ENCODE data around the gene TLK2.
"Not testable (repeated sequence)": the region's sequence is repeated elsewhere in the genome, so short reads cannot be mapped to it uniquely, and the experiment has no call there.

Gene TLK2

GRCh38 chr17:62605588-62605987 is 127.0 kb downstream of the TLK2 start:
- DNase-seq = no peak

GRCh38 chr17:62611292-62611691 is 132.7 kb downstream of the TLK2 start:
- no peak for DNase-seq

GRCh38 chr17:62611728-62612127 is 133.1 kb downstream of the TLK2 start:
- DNase-seq = no peak

GRCh38 chr17:62612289-62612688 is 133.7 kb downstream of the TLK2 start:
- not testable (repeated sequence) for DNase-seq

- not testable (repeated sequence) for DNase-seq
Observed at GRCh38 chr17:62613095-62613494, 134.5 kb downstream of the TLK2 start.

- DNase-seq = no peak
Observed at GRCh38 chr17:62614142-62614541, 135.5 kb downstream of the TLK2 start.

GRCh38 chr17:62615503-62615902 is 136.9 kb downstream of the TLK2 start:
- no peak for DNase-seq

GRCh38 chr17:62616993-62617893 is 138.6 kb downstream of the TLK2 start:
- DNase-seq = no peak

GRCh38 chr17:62617894-62618472 is 139.4 kb downstream of the TLK2 start:
- DNase-seq = no peak

- no peak for DNase-seq
Observed at GRCh38 chr17:62618647-62619416, 140.2 kb downstream of the TLK2 start.

GRCh38 chr17:62619417-62620155 is 141.0 kb downstream of the TLK2 start:
- no peak for DNase-seq

GRCh38 chr17:62621223-62621622 is 142.6 kb downstream of the TLK2 start:
- DNase-seq = no peak

- no peak for DNase-seq
Observed at GRCh38 chr17:62625184-62625869, 146.7 kb downstream of the TLK2 start.

GRCh38 chr17:62625870-62626200 is 147.2 kb downstream of the TLK2 start:
- DNase-seq = no peak

- DNase-seq = no peak
Observed at GRCh38 chr17:62626719-62627218, 148.1 kb downstream of the TLK2 start.

- no peak for DNase-seq
Observed at GRCh38 chr17:62627219-62627903, 148.7 kb downstream of the TLK2 start, which contains the start of gene MRC2. MRC2 (plus strand) TSS chr17:62627670; CDS start chr17:62627803, 133 bp downstream.

GRCh38 chr17:62627904-62628633 is 149.4 kb downstream of the TLK2 start:
- DNase-seq = no peak

GRCh38 chr17:62628831-62629555 is 150.4 kb downstream of the TLK2 start:
- DNase-seq = no peak

- no peak for DNase-seq
Observed at GRCh38 chr17:62629556-62630364, 151.1 kb downstream of the TLK2 start.

Measured in NCI-H1436 treated with DMSO at 0.1 percent for 48 hours (cell line).